ENCODE measurements around the gene SMIM13.

GRCh38 chr6:11089695-11090094 lies 3.9 kb upstream of the SMIM13 start:
- no peak for TF ChIP-seq CTCF (IDR thresholded peaks at IDR 0.05)
- no peak for TF ChIP-seq POLR2A (IDR thresholded peaks at IDR 0.05)
